ENCODE data around the gene FNDC1. TPM values are rescaled to one million over a fixed set of nuclear protein-coding genes. Genes with fewer than 3 reads are reported as not detected.

FNDC1 gene
- total and polyA plus RNA-seq, 2 of the 13 experiments (the other 11 are each of a cell fraction or from before 2014, with no cell fraction given): not detected

- H3K27me3 ChIP-seq (ENCODE audit: control insufficient read depth in 1 of 2, insufficient read depth in 2 of 2, low read length in 2 of 2): no peaks in the 10 kb centered on the region; a peak in 1 of 5 replicates
- H3K9ac ChIP-seq (ENCODE audit: insufficient read depth, low read depth, low read length): no peak overlapping the region
- peaks cover 10% of the 10 kb centered on the region for H3K4me1 ChIP-seq (ENCODE audit: insufficient read depth, low read length)
- BruUV-seq (replicated peaks): no TSS peak
- intact Hi-C loops (cut with micrococcal nuclease; ENCODE audit: unreplicated experiment): no loop called here
- no peak for TF ChIP-seq CEBPZ (IDR thresholded peaks at IDR 0.05; ENCODE audit: low read length)
- TF ChIP-seq WIZ (CRISPR knock-in tag; IDR thresholded peaks at IDR 0.05): no peak
- TF ChIP-seq FOXK2 (IDR thresholded peaks at IDR 0.05): no peak
- no peak for TF ChIP-seq RERE (CRISPR knock-in tag; IDR thresholded peaks at IDR 0.05; ENCODE audit: low read depth)
- no peak for TF ChIP-seq ZNF292 (CRISPR knock-in tag; IDR thresholded peaks at IDR 0.05; ENCODE audit: borderline replicate concordance, low read depth)
- no peak for TF ChIP-seq ZNF30 (CRISPR knock-in tag; IDR thresholded peaks at IDR 0.05)
- TF ChIP-seq, protein P1, sequence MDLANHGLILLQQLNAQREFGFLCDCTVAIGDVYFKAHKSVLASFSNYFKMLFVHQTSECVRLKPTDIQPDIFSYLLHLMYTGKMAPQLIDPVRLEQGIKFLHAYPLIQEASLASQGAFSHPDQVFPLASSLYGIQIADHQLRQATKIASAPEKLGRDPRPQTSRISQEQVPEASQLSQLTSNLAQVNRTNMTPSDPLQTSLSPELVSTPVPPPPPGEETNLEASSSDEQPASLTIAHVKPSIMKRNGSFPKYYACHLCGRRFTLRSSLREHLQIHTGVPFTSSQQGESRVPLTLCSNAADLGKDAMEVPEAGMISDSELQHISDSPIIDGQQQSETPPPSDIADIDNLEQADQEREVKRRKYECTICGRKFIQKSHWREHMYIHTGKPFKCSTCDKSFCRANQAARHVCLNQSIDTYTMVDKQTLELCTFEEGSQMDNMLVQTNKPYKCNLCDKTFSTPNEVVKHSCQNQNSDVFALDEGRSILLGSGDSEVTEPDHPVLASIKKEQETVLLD (CRISPR knock-in tag; IDR thresholded peaks at IDR 0.05; ENCODE audit: low read depth): no peak
- TF ChIP-seq, protein P2, sequence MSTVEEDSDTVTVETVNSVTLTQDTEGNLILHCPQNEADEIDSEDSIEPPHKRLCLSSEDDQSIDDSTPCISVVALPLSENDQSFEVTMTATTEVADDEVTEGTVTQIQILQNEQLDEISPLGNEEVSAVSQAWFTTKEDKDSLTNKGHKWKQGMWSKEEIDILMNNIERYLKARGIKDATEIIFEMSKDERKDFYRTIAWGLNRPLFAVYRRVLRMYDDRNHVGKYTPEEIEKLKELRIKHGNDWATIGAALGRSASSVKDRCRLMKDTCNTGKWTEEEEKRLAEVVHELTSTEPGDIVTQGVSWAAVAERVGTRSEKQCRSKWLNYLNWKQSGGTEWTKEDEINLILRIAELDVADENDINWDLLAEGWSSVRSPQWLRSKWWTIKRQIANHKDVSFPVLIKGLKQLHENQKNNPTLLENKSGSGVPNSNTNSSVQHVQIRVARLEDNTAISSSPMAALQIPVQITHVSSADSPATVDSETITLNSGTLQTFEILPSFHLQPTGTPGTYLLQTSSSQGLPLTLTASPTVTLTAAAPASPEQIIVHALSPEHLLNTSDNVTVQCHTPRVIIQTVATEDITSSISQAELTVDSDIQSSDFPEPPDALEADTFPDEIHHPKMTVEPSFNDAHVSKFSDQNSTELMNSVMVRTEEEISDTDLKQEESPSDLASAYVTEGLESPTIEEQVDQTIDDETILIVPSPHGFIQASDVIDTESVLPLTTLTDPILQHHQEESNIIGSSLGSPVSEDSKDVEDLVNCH (CRISPR knock-in tag; IDR thresholded peaks at IDR 0.05): no peak
- TF ChIP-seq, protein P3, sequence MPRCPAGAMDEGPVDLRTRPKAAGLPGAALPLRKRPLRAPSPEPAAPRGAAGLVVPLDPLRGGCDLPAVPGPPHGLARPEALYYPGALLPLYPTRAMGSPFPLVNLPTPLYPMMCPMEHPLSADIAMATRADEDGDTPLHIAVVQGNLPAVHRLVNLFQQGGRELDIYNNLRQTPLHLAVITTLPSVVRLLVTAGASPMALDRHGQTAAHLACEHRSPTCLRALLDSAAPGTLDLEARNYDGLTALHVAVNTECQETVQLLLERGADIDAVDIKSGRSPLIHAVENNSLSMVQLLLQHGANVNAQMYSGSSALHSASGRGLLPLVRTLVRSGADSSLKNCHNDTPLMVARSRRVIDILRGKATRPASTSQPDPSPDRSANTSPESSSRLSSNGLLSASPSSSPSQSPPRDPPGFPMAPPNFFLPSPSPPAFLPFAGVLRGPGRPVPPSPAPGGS (CRISPR knock-in tag; IDR thresholded peaks at IDR 0.05): no peak
- TF ChIP-seq CBX1 (IDR thresholded peaks at IDR 0.05; ENCODE audit: low read depth): no peak
- in situ Hi-C loops (cut with HindIII; ENCODE audit: extremely low pct_ligation_motif_present, low pct_unique_long_range_greater_than_20kb): no loop called here
- ATAC-seq (no peak), FAIRE-seq (no peak), DNase-seq (ENCODE audit: low spot score) (no peak)
- H2AFZ ChIP-seq (ENCODE audit: low read length): no peak overlapping the region
- CTCF ChIA-PET (ENCODE audit: low intra/inter-chr PET ratio, low total read pairs): no interaction called here
- H3K27ac ChIP-seq (ENCODE audit: extremely low read length, insufficient read depth, low read length): no peak overlapping the region
- WGBS (ENCODE audit: low lambda C conversion rate): 5% methylated on average over 1 of the region's 1 CpG
- H3K36me3 ChIP-seq (replicated peaks in 1 of 2; ENCODE audit: control insufficient read depth in 1 of 2, insufficient read depth in 2 of 2, low read length in 2 of 2): no peaks in the 10 kb centered on the region
- POLR2A ChIA-PET: no interaction called here
- H4K20me1 ChIP-seq (ENCODE audit: insufficient read depth, low read length): no peaks in the 10 kb centered on the region
- H3K9me3 ChIP-seq (ENCODE audit: low read length): no peaks in the 10 kb centered on the region
- no peaks in the 10 kb centered on the region for H3K79me2 ChIP-seq (ENCODE audit: insufficient read depth, low read length)
- H3K4me2 ChIP-seq (ENCODE audit: low read depth, low read length): no peak overlapping the region
- no peak overlapping the region for H3K4me3 ChIP-seq (replicated peaks in 1 of 3; ENCODE audit: insufficient read depth in 1 of 3, low read depth in 2 of 3, low read length in 3 of 3)
Observed at GRCh38 chr6:159308198-159308597, 139.0 kb downstream of the FNDC1 start.
